ENCODE results near the gene RUNX2.

GRCh38 chr6:45479834-45480751 is 152.0 kb downstream of the RUNX2 start:
- TF ChIP-seq EP300 (IDR thresholded peaks at IDR 0.05): no peak
- TF ChIP-seq, protein P1, sequence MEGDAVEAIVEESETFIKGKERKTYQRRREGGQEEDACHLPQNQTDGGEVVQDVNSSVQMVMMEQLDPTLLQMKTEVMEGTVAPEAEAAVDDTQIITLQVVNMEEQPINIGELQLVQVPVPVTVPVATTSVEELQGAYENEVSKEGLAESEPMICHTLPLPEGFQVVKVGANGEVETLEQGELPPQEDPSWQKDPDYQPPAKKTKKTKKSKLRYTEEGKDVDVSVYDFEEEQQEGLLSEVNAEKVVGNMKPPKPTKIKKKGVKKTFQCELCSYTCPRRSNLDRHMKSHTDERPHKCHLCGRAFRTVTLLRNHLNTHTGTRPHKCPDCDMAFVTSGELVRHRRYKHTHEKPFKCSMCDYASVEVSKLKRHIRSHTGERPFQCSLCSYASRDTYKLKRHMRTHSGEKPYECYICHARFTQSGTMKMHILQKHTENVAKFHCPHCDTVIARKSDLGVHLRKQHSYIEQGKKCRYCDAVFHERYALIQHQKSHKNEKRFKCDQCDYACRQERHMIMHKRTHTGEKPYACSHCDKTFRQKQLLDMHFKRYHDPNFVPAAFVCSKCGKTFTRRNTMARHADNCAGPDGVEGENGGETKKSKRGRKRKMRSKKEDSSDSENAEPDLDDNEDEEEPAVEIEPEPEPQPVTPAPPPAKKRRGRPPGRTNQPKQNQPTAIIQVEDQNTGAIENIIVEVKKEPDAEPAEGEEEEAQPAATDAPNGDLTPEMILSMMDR (IDR thresholded peaks at IDR 0.05): no peak
- TF ChIP-seq POLR2A (IDR thresholded peaks at IDR 0.05): no peak
- TF ChIP-seq POLR2AphosphoS5 (IDR thresholded peaks at IDR 0.05): no peak

Data from stomach (tissue), 4 donors.